GM23338 (cell line): ENCODE measurements around the gene SIRT6. TPM values are rescaled to one million over a fixed set of nuclear protein-coding genes. Genes with fewer than 3 reads are reported as not detected.

Experiments used
- ATAC-seq: fragments of 200-7000 bp; cut with Tn5 transposase; 3 replicates; pipeline ENCODE4 v1.9.1; 2020
- DNase-seq: peaks from one replicate; pipeline ENCODE4 v3.0.0-alpha.2; 2015; ENCODE audit warnings: low spot score
- H2AFZ ChIP-seq: fragments of 200-600 bp; sonication (generic); 2 replicates; pipeline ENCODE4 v1.8.0; 2016; ENCODE audit warnings: antibody characterized with exemption, mild to moderate bottlenecking, moderate library complexity
- H3F3A ChIP-seq: fragments of 200-600 bp; sonication (generic); replicated peaks from 2 replicates; pipeline ENCODE4 v1.8.0; 2017; ENCODE audit warnings: antibody characterized with exemption, mixed run types, low read depth
- H3K27ac ChIP-seq: fragments of 200-600 bp; sonication (generic); 2 replicates; pipeline ENCODE4 v1.6.1; 2016; ENCODE audit warnings: low read depth
- H3K27me3 ChIP-seq: fragments of 200-600 bp; sonication (generic); 2 replicates; pipeline ENCODE4 v1.8.0; 2016; ENCODE audit warnings: mild to moderate bottlenecking, mixed run types, moderate library complexity; ENCODE audit not compliant: insufficient read depth
- H3K36me3 ChIP-seq: fragments of 200-600 bp; sonication (generic); 2 replicates; pipeline ENCODE4 v1.8.0; 2016; ENCODE audit warnings: mild to moderate bottlenecking; ENCODE audit not compliant: insufficient read depth
- H3K4me1 ChIP-seq: fragments of 200-600 bp; sonication (generic); 2 replicates; pipeline ENCODE4 v1.8.0; 2016; ENCODE audit warnings: mild to moderate bottlenecking, moderate library complexity; ENCODE audit not compliant: insufficient read depth
- H3K4me2 ChIP-seq: fragments of 200-600 bp; sonication (generic); 2 replicates; pipeline ENCODE4 v1.7.1; 2017; ENCODE audit warnings: mixed run types
- H3K4me3 ChIP-seq: fragments of 200-600 bp; sonication (generic); 2 replicates; pipeline ENCODE4 v1.6.1; 2016; ENCODE audit warnings: mixed run types
- H3K79me2 ChIP-seq: fragments of 200-600 bp; sonication (generic); replicated peaks from 2 replicates; pipeline ENCODE4 v1.8.0; 2017; ENCODE audit warnings: mild to moderate bottlenecking; ENCODE audit not compliant: insufficient read depth
- H3K9me2 ChIP-seq: fragments of 200-600 bp; sonication (generic); 2 replicates; pipeline ENCODE4 v1.8.0; 2017; ENCODE audit not compliant: insufficient read depth
- H4K20me1 ChIP-seq: fragments of 200-600 bp; sonication (generic); replicated peaks from 2 replicates; pipeline ENCODE4 v1.8.0; 2017; ENCODE audit warnings: mild to moderate bottlenecking; ENCODE audit not compliant: insufficient read depth
- H3K27ac Mint-ChIP-seq: 2 replicates; pipeline ENCODE4 v1.8.0; 2020; ENCODE audit warnings: inconsistent platforms, mild to moderate bottlenecking, moderate library complexity, mixed read lengths
- H3K27me3 Mint-ChIP-seq: 3 replicates; pipeline ENCODE4 v1.8.0; 2022; ENCODE audit warnings: low read depth, mild to moderate bottlenecking, moderate library complexity, mixed read lengths, inconsistent platforms; ENCODE audit not compliant: insufficient read depth, poor library complexity
- H3K36me3 Mint-ChIP-seq: 3 replicates; pipeline ENCODE4 v1.8.0; 2021; ENCODE audit warnings: low read depth, mild to moderate bottlenecking, inconsistent platforms, moderate library complexity, mixed read lengths
- H3K4me1 Mint-ChIP-seq: 3 replicates; pipeline ENCODE4 v1.8.0; 2020; ENCODE audit warnings: mild to moderate bottlenecking, inconsistent platforms, mixed read lengths
- H3K4me3 Mint-ChIP-seq: 3 replicates; pipeline ENCODE4 v1.8.0; 2021; ENCODE audit warnings: moderate library complexity, mild to moderate bottlenecking, inconsistent platforms, mixed read lengths
- H3K9me3 Mint-ChIP-seq: 3 replicates; pipeline ENCODE4 v1.8.0; 2020; ENCODE audit warnings: moderate library complexity, mild to moderate bottlenecking, inconsistent platforms, mixed read lengths
- CREB1 ChIP-seq: fragments of 250-450 bp; sonication (Bioruptor Pico); IDR thresholded peaks from 2 replicates; pipeline ENCODE4 v1.5.0; 2020; ENCODE audit warnings: low read depth, mild to moderate bottlenecking, moderate library complexity
- CTCF ChIP-seq, 2 experiments: fragments of 200-600 bp in 1 of 2; sonication (generic) in 1 of 2; conservative IDR thresholded peaks; 2 replicates each; pipeline versions ENCODE4 v1.5.1 to v1.6.1; 2016 to 2017; ENCODE audit warnings: antibody characterized with exemption in 2 of 2, low read depth in 2 of 2, mild to moderate bottlenecking in 2 of 2, moderate library complexity in 1 of 2
- EZH2 ChIP-seq: fragments of 200-600 bp; sonication (generic); IDR thresholded peaks from one replicate; pipeline ENCODE4 v1.8.0; 2017; ENCODE audit warnings: antibody characterized with exemption, mild to moderate bottlenecking, low read depth; ENCODE audit not compliant: unreplicated experiment
- EZH2phosphoT487 ChIP-seq: fragments of 200-600 bp; sonication (generic); IDR thresholded peaks from one replicate; pipeline ENCODE4 v1.8.1; 2018; ENCODE audit warnings: antibody characterized with exemption; ENCODE audit not compliant: unreplicated experiment
- JUNB ChIP-seq: IDR thresholded peaks from one replicate; pipeline ENCODE4 v1.6.1; 2016; ENCODE audit warnings: antibody characterized with exemption; ENCODE audit not compliant: unreplicated experiment
- NANOG ChIP-seq: IDR thresholded peaks from 2 replicates; pipeline ENCODE4 v1.6.1; 2016; ENCODE audit warnings: antibody characterized with exemption, borderline replicate concordance
- POLR2AphosphoS5 ChIP-seq: IDR thresholded peaks from 2 replicates; pipeline ENCODE4 v1.6.1; 2016; ENCODE audit warnings: antibody characterized with exemption, low read depth
- REST ChIP-seq: IDR thresholded peaks from one replicate; pipeline ENCODE4 v1.6.1; 2018; ENCODE audit warnings: antibody characterized with exemption; ENCODE audit not compliant: unreplicated experiment
- STAT1 ChIP-seq: IDR thresholded peaks from one replicate; pipeline ENCODE4 v1.6.1; 2016; ENCODE audit warnings: antibody characterized with exemption; ENCODE audit not compliant: unreplicated experiment
- ZNF114 ChIP-seq: fragments of 250-450 bp; sonication (Bioruptor Pico); IDR thresholded peaks from 2 replicates; pipeline ENCODE4 v1.5.0; 2020; ENCODE audit warnings: mild to moderate bottlenecking, moderate library complexity
- ZNF331 ChIP-seq: fragments of 250-450 bp; sonication (Bioruptor Pico); IDR thresholded peaks from 2 replicates; pipeline ENCODE4 v1.5.0; 2020; ENCODE audit warnings: low read depth, mild to moderate bottlenecking, moderate library complexity
- polyA plus RNA-seq: library from polyadenylated mRNA; unstranded; fragments of >200 nt; fragmentation: Nextera tagmentation; extraction: Ambion mirVana; gene quantifications from 2 replicates; pipeline ENCODE4 v1.2.1, GENCODE V29; 2016
- total RNA-seq: library from RNA; depleted of rRNA; stranded (reverse); fragments of >200 nt; shearing (Covaris generic); gene quantifications from 2 replicates; pipeline ENCODE4 v1.2.3, GENCODE V29; 2014

The SIRT6 gene
- total and polyA plus RNA-seq, 2 experiments from 2014 or later, result 18.9 to 26.7 TPM

GRCh38 chr19:4224470-4224869, 42.1 kb upstream of the SIRT6 start (continued):
- no peak for TF ChIP-seq CREB1 (CRISPR knock-in tag)
- no peak for TF ChIP-seq STAT1
- no peak for TF ChIP-seq EZH2
- TF ChIP-seq CTCF (conservative IDR thresholded peaks at IDR 0.05; ENCODE audit: low read depth in 2 of 2), result no peak
- no peak for TF ChIP-seq ZNF331 (CRISPR knock-in tag)
- TF ChIP-seq NANOG, result no peak
- TF ChIP-seq JUNB, result no peak

- no peak overlapping the region for H3K4me3 ChIP-seq
- no peaks in the 10 kb centered on the region for H3K79me2 ChIP-seq
- Mint-ChIP-seq H3K27ac (no peak overlapping the region), H3K4me1 (no peaks in the 10 kb centered on the region; the same call in 2 of the 3 replicates), H3K4me3 (no peak overlapping the region), H3K36me3 (peaks cover 22% of the 10 kb centered on the region), H3K9me3 (peaks cover 5% of the 10 kb centered on the region; the same call in 2 of the 3 replicates), H3K27me3 (peaks cover 14% of the 10 kb centered on the region)
- H3F3A ChIP-seq, result peaks cover 6% of the 10 kb centered on the region; the same call in 1 of the 2 replicates
- no peak overlapping the region for H3K27ac ChIP-seq
- no peak overlapping the region for H3K4me2 ChIP-seq
- H3K9me2 ChIP-seq, result no peaks in the 10 kb centered on the region
- no peaks in the 10 kb centered on the region for H3K4me1 ChIP-seq
- DNase-seq, result no peak
- H2AFZ ChIP-seq, result no peak overlapping the region
- H3K27me3 ChIP-seq, result no peaks in the 10 kb centered on the region
- H3K36me3 ChIP-seq, result no peaks in the 10 kb centered on the region; the same call in 1 of the 2 replicates
- H4K20me1 ChIP-seq, result no peaks in the 10 kb centered on the region
- no peak for ATAC-seq
- TF ChIP-seq ZNF114 (CRISPR knock-in tag), result no peak
- TF ChIP-seq CTCF (conservative IDR thresholded peaks at IDR 0.05; ENCODE audit: low read depth in 2 of 2), result no peak
- TF ChIP-seq CREB1 (CRISPR knock-in tag), result no peak
- no peak for TF ChIP-seq EZH2phosphoT487
- TF ChIP-seq EZH2, result no peak
- TF ChIP-seq REST, result no peak
- TF ChIP-seq JUNB, result no peak
- no peak for TF ChIP-seq POLR2AphosphoS5
- TF ChIP-seq NANOG, result no peak
Observed at GRCh38 chr19:4220188-4220587, 37.8 kb upstream of the SIRT6 start.
